Raji (cell line): ENCODE data around the gene DNAJA1.

ENCODE experiments used
- POLR2A ChIP-seq: IDR thresholded peaks from 2 replicates; pipeline ENCODE4 v1.6.1; 2011; ENCODE audit warnings: low read depth, low read length, control low read depth; ENCODE audit not compliant: insufficient read depth

The DNAJA1 gene

GRCh38 chr9:33024966-33025571, at the start of gene DNAJA1:
Gene DNAJA1, plus strand, starts transcription at chr9:33025273. Its CDS starts 1,212 bp downstream, at chr9:33026485.
- TF ChIP-seq POLR2A: peak; percentile 99

- TF ChIP-seq POLR2A: no peak
These were observed 47.0 kb upstream of the DNAJA1 start for GRCh38 chr9:32978051-32978450.

- no peak for TF ChIP-seq POLR2A
These were observed 38.1 kb upstream of the DNAJA1 start for GRCh38 chr9:32986971-32987370.

GRCh38 chr9:32989660-32990059, 35.4 kb upstream of the DNAJA1 start:
- no peak for TF ChIP-seq POLR2A

- TF ChIP-seq POLR2A: no peak
These were observed 33.0 kb upstream of the DNAJA1 start for GRCh38 chr9:32991897-32992594.

GRCh38 chr9:32992595-32993238, 32.4 kb upstream of the DNAJA1 start:
- no peak for TF ChIP-seq POLR2A

- no peak for TF ChIP-seq POLR2A
These were observed 17.3 kb upstream of the DNAJA1 start for GRCh38 chr9:33007755-33008154.

- TF ChIP-seq POLR2A: no peak
These were observed 13.2 kb upstream of the DNAJA1 start for GRCh38 chr9:33011831-33012230.

- no peak for TF ChIP-seq POLR2A
These were observed 12.6 kb upstream of the DNAJA1 start for GRCh38 chr9:33012328-33013069.

GRCh38 chr9:33013962-33014664, 11.0 kb upstream of the DNAJA1 start:
- no peak for TF ChIP-seq POLR2A

GRCh38 chr9:33014665-33015014, 10.4 kb upstream of the DNAJA1 start:
- no peak for TF ChIP-seq POLR2A

GRCh38 chr9:33017283-33018041, 7.6 kb upstream of the DNAJA1 start:
- TF ChIP-seq POLR2A: no peak

- no peak for TF ChIP-seq POLR2A
These were observed 5.3 kb upstream of the DNAJA1 start for GRCh38 chr9:33019797-33020196.

GRCh38 chr9:33022303-33022702, 2.8 kb upstream of the DNAJA1 start:
- TF ChIP-seq POLR2A: no peak
